Breast epithelium (tissue), 3 donors: Measurements from ENCODE around the gene ACSM2A.
"Not testable (repeated sequence)": the region's sequence is repeated elsewhere in the genome, so short reads cannot be mapped to it uniquely, and the experiment has no call there.

Source experiments
- CTCF ChIP-seq, 3 donors: fragments of 450-650 bp; IDR thresholded peaks; one replicate each; pipeline ENCODE4 v1.5.1; 2016 to 2017; ENCODE audit warnings: antibody characterized with exemption in 3 of 3, mild to moderate bottlenecking in 3 of 3, moderate library complexity in 3 of 3
- POLR2A ChIP-seq: fragments of 450-650 bp; IDR thresholded peaks from one replicate; pipeline ENCODE4 v1.6.1; 2016; ENCODE audit warnings: antibody characterized with exemption, mild to moderate bottlenecking, moderate library complexity
- POLR2AphosphoS5 ChIP-seq, 3 donors: sonication (generic); formaldehyde crosslinking; IDR thresholded peaks; one replicate each; pipeline ENCODE4 v1.6.1; 2017; ENCODE audit warnings: antibody characterized with exemption in 3 of 3

- TF ChIP-seq CTCF (IDR thresholded peaks at IDR 0.05); POLR2AphosphoS5 (IDR thresholded peaks at IDR 0.05); POLR2A: not testable (repeated sequence)
Observed at GRCh38 chr16:20453633-20454032, 2.3 kb downstream of the ACSM2A start.
